Activated CD4-positive, alpha-beta T cell treated with anti-CD3 and anti-CD28 coated beads, Interleukin-2, Interleukin-6, amounts not matched to agents 100 ng/mL and 50 ng/mL, durations not matched to agents 16 hours and 8 hours (primary cell): Measurements from ENCODE around the gene NOL6.
"Not testable (repeated sequence)": the region's sequence is repeated elsewhere in the genome, so short reads cannot be mapped to it uniquely, and the experiment has no call there.

Experiments
- DNase-seq: peaks from one replicate; pipeline ENCODE4 v3.0.0-alpha.2; 2020

The NOL6 gene

DNA sequence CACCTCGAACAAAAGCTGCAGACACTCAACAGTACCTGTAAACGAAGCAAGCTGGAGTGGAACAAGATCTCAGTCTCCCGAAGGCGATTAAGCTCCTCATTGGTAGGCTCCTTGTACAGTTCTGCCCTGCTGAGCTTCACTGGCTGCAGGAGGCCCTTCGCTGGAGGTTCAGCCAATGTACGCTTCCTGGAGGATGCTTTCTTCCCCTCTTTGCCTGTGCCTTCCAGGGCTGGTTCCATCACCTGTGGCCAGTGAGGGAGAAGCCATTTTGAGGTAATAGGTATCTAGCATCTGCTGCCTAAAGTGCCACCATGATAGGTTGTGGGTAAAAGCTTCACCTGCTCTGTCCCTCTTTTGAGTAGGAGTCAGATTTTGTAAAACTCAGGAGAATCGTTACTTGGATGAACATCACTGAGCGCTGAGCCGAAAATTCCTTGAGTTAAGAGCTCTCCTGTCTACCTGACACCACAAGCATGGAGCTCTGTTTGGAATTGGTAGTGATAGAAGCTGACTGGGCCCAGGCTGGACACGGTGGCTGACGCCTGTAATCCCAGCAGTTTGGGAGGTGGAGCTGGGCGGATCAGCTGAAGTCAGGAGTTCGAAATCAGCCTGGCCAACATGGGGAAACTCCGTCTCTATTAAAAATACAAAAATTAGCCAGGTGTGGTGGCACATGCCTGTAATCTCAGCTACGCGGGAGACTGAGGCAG, 1.4 kb downstream of the NOL6 start:
- no peak for DNase-seq

DNA sequence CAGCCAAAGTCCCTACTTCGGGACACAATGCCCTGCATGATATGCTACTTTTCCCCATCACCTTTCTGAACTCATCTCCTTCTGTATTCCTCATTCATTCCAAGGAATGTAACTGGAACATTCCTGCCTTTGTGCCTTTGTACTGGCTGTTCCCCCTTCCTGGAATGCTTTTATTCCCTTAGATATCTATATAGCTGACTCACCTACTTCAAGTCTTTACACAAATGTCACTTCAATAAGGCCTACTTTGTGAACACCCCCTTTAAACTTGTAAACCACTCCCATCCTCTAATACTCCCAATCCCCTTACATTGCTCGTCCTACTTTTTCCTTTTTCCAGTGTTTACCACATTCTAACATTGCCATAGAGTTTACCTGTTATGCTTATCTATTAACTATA, 2.4 kb downstream of the NOL6 start:
- no peak for DNase-seq

DNA sequence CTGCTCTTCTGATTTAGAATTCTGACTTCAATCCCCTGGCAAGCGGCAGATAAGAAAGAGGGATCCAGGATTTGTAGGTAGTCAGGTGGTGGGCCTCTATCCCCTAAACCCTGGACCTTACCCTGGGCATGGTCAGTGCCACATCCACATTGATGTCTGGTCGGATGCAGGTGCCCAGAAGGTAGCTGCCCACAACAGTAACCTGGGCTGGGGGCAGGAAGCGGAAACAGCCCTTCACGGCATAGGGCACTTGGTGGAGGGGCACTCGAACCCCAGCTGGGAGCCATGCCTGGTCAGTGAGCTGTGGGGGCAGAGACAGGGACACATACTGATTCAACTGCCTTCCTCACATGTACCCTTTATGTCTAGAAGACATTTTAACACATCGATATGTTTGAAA, 3.8 kb downstream of the NOL6 start:
- no peak for DNase-seq

DNA sequence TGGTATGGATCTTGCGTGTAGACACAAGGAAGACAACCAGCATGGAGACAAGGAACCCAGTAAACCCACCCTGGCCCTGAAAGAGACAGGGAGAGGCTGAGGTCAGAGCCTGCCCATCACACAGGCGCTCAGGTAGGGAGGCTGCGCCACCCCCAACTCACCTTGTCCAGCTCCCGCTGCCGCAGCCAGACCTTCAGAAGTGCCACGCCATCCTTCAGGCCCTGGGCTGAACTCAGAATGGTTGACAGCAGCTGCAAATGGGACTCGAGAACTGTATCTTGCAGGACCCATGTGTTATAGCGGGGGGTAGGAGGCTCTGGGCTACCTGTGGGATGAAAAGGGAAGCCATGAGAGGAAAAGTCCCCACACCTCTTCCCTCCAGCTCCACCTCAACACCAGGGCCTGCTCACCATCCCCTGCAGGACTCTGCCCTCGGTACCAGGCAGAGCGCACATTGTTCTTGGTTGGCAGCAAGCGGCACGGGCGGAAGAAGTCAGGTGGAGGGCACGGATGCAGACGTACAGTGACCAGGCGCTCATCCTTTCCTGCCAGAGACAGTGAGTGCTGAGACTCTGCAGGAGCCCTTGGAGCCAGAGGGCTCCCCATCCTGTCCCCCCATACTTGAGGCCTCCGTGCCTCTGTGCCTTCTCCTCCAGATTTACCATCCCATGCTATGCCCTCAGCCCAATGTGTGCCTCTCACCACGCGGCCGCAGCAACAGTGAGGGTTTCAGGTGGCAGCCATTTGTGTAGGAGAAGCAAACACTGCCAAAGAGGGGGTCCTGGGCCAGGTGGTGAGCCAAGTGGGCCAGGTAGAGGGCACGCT, 4.7 kb downstream of the NOL6 start:
- DNase-seq: no peak

DNA sequence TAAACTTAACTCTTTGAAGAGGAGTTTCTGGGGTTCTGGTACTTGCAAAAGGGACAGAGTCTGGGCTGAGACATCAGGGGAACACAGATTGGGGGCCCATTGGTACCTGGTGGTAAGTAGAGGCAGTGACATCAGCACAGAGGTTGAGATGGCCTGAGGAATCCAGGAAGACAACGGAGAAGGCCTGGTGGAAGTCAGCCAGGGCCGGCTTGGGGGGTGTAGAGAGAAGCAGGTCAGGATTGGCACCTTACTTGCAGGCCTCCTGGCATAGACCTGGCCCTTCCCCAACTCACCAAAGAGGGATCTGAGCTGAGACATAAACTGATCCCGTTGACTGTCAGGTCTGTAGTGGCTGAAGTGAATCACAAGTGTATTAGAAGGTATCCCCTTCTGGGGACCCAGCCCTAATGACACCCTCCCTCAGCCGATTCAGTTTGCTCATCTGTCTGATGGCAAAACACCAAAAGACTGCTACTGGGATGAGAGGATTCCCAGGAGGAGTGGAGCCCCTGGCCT, 5.5 kb downstream of the NOL6 start:
- no peak for DNase-seq

DNA sequence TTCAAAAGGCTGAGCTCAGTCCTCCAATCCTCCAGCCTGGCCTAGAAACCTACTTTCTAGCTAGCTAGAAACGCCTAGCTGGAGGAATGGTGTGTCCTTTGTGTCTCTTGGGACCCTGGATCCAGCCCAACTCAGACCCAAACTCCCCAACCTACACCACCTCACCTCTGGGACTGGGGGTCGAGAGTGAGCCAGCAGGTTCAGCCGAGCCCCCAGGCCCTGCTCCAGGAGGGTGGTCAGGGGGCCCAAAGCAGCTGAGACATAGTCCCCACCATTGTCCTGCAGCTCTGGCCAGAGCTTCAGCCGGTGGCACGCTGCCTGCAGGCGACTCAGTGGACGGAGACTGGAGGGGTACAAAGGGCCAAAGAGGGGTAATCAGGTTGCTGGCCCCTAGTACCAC, 6.2 kb downstream of the NOL6 start:
- no peak for DNase-seq

DNA sequence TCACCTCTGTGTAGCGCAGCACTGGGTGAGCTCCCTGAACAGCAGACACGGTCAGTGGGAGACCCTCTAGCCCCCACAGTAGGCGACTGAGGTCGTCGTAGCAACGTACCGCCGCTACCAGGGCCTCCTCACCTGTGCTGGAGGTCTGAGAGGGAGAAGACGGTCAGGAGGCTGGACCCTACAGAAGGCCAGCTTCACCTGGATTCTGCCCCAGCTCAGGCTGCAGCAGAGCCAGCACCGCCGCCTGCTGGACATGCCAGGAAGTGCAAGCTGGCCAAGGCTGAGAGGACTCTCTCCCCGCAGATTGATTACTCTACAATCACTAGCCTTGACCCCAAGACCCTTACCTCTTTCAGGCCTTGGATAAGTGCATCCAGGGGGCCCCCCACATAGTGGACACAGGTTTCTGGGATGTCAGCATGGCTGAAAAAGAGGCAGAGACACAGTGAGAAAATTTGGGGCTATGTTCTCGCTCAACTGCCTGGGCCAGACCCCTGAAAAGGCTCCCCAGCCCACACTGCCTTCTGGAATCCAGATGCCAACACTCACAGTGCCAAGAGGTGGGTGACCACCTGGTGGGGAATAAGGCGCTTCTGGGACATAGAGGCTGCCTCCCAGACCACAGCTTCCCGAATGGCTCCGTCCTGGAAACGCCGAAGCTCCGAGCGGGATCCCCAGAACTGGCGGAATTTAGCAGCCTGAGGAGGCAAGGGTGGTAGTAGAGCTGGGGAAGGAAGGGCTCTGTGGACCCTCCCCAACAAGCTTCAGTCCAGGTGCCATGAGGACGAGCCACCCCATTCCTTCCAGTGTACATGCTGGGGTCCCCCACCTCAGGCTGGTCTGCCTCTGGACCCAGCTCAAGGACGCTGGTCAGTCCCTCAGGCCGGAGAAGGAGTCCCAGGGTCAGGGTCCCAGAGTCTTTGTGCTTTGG, 6.9 kb downstream of the NOL6 start:
- DNase-seq: peak; percentile 77

DNA sequence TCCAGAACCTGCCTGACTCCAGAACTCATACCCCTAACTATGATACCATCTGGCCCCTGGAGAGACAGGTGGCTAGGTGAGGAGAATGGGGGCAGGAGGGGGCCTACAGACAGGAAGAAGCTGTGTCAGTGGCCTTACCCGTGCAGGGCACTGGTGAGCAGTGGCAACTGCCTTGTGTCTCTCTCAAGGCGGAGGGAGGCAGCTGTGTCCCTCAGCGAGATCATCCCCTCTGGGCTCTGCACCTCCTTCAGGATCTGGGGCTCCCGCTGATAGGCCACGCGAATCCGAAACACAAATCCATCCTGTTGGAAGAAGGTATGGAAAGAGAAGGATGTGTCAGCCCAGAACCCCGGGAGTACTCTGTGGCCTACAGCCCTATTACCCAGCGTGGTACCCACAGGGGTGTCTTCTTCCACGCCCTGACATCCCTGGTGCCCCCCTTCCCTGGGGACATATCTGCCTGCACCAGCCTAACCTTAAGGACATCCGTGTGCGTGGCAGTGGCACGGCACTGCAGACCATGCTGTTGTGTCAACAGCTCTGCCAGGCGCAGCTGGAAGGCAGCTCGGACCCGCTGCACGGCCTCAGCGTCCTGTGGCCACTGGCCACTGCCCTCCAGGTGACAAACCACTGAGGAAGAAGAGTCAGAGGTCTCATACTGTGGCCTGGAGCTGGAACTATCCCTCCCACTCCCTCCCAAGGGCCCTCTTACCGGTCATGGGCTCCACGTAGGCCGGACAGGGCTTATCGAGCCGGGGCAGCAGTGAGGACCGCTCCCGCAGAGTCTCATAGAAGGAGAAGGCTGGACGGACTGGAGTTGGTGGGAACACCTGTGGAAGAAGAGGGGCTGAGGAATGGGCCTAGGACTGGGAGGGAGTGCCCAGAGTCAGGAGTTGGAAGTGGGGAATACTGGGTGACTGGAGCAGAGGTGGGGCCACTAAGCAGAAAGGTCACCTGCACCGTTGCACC, 7.8 kb downstream of the NOL6 start:
- DNase-seq: no peak

DNA sequence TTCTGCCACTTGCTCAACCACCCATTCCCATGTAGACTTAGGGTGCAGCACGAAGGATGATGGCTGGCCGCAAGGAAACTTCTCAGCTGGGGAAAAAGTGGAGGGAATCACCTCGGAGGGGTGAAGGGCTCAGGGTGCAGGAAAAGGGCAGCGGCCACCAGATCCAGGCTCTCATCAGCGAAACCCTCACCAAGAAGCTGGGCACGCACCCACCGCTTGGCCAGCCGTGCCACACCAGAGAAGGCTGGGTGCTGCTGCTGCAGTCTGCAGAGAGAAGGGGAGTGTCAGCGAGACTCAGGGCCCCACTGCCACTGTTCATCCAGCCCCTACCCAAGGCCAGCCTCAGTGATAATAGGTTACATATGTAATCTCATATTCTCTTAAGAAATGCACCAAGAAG, 8.6 kb downstream of the NOL6 start:
- DNase-seq: no peak

DNA sequence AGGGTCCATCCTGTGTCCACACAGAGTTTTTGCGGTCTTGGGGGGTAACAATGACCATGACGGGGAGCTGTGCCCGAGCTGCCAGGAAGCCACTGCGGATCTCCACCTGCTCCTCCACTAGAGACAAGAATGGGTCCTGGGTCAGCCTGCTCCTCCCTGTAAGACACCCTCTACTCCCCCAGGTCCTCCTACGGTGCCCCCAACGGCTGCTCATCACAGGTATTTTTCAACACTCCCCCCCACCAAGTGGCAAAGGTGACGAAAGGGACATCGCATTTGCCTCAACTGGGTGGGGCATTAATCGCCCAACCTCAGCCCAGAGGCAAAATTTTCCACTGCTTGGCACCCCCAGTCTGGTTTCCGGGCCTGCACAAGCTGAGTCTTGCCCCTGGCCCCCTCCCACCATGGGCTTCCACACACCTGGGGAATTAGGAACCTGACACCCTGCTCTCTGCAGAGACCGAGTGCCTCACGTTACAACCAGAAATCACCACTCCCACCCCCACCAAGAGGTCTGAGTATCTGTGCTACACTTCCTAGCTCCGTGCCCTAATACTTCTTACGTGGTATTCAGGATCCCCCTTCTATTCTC, 9.6 kb downstream of the NOL6 start:
- no peak for DNase-seq

DNA sequence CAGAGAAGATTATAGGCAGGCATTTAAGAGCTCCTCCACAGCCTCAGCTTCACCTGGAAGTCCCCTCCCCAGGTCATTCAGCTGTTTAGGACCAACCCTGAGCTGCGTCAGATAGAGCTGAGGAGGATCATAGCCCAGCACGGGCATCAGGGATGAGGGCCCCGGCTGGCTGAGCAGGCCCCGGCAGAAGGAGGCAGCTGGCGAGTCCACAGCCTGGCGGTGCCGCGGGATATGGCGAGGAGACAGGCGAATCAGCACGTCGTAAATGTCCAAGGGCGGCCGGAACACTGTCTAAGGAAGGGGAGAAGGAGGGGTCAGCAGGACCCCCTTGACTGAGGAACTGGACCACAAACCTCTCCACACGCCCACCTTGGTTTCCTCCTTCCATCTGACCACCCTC, 10.6 kb downstream of the NOL6 start:
- DNase-seq: no peak

DNA sequence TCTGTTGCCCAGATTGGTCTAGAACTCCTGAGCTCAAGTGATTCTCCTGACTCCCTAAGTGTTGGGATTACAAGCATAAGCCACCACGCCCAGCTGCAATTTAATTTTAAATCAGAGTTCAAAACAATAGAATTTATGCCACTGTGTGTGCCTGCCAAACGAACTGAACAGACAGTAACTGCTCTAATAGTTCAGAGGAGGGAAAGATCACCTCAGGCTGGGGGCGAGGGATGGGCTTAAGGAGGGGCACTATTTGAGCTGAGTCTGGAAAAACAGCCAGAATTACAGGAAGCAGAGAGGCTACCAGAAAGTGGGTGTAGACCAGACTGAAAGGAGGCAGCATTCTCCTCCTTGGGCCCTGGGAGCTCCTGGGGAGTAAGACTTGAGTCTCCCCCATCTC, 12.2 kb downstream of the NOL6 start:
- DNase-seq: no peak

DNA sequence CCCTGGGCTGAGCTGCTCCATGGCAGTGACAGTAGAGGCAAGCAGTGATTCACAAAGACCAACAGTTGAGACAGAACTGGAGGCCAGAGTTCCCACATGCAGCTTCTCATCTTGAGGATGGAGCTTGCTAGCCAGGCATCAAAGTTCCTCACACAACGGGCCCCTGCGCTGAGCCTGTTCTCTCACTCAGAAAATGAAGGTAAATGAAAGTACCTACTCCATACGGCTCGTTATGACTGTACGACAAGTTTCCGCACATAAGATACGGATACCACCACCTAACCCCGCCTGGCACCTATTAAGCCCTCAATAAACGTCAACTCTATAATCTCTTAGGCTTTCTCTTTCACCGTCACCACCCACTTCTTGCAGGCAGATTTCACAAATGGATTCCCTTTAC, 12.9 kb downstream of the NOL6 start:
- DNase-seq: no peak

DNA sequence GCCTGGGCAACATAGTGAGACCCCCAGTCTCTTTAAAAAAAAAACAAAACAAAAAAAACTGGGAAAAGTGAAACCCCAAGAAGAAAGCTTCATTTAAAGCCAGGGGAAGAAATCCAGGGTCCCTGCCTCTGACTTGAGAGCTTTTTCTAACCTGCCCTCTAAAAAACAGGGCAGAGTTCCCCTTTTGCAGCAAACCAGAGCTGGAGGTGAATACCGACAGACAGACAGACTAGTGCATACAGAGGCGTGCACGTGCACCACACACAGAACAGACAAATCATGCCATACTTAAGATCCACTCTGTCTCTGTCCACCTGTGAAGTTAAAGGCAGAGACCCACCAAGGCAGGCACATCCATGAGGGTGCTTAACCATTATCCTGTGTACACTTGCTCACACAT, 14.6 kb downstream of the NOL6 start:
- no peak for DNase-seq

DNA sequence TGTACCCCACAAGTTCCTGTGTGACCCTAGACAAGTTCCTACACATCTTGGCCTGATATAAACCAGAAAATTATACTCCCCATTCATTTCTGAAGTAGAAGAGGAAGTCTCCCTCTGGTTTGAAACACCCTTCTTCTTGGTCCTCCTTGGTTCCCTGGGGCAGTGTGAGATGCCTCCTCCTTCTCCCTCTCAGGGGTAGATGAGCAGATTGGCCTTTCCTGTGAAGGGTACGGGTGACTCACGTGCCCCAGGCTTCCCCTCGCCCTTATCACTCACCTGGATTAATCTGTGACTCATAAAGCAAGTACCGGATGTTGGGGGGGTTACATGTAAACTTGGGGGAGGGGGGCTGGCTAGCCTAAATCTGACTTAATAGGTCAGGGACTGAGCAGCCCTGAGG, 15.3 kb downstream of the NOL6 start:
- DNase-seq: peak; percentile 75

DNA sequence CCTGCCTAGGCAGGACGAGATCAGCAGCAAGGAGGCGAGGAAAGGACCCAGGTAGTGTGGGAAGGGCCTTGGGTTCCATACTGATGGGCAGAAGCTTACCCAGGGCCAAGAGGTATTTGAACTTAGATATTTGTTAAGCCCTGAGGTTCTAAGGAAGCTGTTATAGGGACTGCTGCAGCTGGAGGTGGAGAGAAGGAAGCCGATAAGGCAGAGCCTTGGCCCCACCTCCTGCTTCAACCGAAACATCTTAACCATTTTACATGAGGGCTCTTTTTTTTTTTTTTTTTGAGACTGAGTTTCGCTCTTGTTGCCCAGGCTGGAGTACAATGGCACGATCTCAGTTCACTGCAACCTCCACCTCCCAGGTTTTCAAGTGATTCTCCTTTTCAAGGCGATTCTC, 17.8 kb downstream of the NOL6 start:
- peak; percentile 27 for DNase-seq

DNA sequence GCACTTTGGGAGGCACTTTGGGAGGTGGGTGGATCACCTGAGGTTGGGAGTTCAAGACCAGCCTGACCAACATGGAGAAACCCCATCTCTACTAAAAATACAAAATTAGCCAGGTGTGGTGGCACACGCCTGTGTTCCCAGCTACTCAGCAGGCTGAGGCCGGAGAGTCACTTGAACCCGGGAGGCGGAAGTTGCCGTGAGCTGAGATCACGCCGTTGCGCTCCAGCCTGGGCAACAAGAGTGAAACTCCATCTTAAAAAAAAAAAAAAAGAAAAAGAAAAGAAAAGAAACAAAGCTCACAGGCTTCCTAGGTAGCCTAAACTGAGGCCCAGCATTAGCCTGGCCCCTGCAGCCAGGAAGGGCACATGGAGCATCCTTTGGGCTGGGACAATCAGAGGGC, 18.3 kb downstream of the NOL6 start:
- DNase-seq: not testable (repeated sequence)

DNA sequence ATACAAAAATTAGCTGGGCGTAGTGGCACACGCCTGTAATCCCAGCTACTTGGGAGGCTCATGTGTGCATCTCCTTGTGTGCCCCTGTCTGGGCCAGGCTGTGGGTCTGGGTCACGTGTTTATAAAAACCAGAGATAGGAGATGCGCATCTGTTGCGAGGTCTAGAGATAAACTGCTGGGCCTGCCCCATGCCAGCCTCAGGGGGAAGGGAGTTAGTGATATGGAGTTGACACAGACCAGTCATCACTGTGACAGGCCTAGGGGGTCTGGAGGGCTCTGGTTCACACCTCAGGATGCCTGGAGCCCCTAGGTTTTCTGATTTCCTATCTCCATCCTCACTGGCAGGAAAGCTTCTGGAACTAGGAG, 19.1 kb downstream of the NOL6 start:
- not testable (repeated sequence) for DNase-seq

DNA sequence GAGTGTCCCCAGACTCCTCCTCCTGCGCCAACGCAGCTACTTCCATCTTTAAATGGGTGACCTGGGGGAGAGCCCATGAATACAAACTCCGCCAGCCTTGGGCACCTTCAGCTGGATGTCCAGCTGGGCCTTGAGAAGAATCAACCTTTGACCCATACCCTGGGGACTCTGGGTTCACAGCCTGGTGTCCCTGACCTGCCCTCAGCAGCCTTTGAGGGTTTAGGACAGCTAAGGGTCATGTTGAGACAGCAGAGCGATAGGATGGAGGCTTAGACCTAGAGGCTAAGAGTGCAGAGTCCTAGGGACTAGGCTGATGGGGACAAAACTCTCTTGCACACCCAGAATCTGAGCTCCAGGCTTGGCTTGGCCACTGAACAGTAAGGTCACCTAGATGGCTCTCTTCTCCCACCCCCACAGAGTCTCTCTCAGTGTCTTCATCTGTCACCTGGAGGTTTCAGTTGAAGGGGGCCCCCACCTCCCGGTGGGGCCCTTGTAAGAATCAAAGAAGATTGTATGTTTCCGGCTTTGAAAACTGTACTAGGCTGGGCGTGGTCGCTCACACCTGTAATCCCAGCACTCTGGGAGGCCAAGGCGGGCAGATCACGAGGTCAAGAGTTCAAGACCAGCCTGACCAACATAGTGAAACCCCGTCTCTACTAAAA, 19.6 kb downstream of the NOL6 start:
- no peak for DNase-seq

DNA sequence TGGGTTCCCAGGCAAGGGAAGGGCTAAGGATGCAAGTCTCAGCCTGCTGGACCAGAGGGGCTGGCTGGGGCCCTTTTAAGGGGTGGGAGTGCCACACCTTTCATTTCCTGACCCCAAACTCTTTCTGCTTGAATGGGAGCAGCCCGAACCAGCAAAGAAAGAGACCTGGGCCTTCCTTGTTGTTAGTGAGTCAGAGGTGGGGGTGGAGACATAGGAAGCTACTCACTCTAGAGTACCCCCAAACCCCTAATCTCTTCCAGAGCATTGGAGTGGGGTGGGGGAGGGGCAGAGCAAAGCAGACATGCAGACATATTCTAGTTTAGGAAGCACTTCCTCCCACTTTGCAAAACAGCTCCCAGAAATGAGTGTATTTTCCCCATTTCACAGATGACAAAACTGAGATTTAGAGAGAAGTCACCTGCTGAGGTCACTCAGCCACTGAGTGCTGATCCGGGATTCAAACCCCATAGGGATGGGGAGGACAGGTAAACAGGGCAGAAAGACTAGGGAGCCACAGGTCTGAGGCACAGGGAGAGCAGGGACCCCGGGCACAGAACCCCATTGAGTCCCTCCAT, 20.4 kb downstream of the NOL6 start:
- peak; percentile 43 for DNase-seq

DNA sequence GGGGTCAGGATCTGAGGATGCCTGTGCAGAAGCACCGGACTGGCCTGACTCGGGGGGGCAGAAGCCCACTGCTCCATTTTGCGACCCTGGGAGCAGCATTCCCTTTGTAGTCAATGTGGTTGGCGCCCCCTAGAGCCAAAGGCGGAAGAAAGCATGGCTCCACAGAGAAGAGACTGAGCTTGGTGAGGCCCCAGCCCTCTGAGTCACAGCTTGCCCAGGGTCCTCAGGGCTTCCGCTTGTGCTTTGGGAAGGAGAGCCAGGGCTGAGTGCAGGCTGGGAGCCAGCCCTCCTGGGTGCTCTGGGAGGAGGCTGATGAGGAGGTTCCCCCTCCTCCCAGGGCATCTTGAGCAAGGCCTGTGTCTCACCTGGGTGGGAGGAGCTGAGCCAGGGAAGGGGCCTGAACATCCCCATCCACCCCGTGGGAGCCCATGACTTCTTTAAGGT, 20.9 kb downstream of the NOL6 start:
- peak; percentile 76 for DNase-seq
